GM12878 (cell line): Measurements from ENCODE around the gene PMEL. TPM values are rescaled to one million over a fixed set of nuclear protein-coding genes. Genes with fewer than 3 reads are reported as not detected.

Source experiments
- CHD2 ChIP-seq: IDR thresholded peaks from 2 replicates; pipeline ENCODE4 v1.6.1; 2011; ENCODE audit warnings: low read depth, low read length, improper control_type of control experiment, borderline replicate concordance
- CREB1 ChIP-seq: IDR thresholded peaks from 2 replicates; pipeline ENCODE4 v1.6.1; 2012; ENCODE audit warnings: low read depth, mild to moderate bottlenecking, inconsistent platforms
- GABPA ChIP-seq: IDR thresholded peaks from 2 replicates; pipeline ENCODE4 v1.6.1; 2014; ENCODE audit warnings: antibody characterized with exemption, low read depth, mild to moderate bottlenecking, inconsistent platforms
- HDGF ChIP-seq: fragments of 450-650 bp; IDR thresholded peaks from 2 replicates; pipeline ENCODE4 v1.6.1; 2016; ENCODE audit warnings: antibody characterized with exemption
- IKZF1 ChIP-seq: fragments of 450-650 bp; conservative IDR thresholded peaks from 2 replicates; pipeline ENCODE4 v1.6.1; 2017; ENCODE audit warnings: antibody characterized with exemption, mild to moderate bottlenecking
- IKZF2 ChIP-seq, 2 experiments: fragments of 450-650 bp; IDR thresholded peaks; 2 replicates each; pipeline ENCODE4 v1.6.1; 2017; ENCODE audit warnings: mild to moderate bottlenecking in 2 of 2, moderate library complexity in 2 of 2
- JUND ChIP-seq: IDR thresholded peaks from 2 replicates; pipeline ENCODE4 v1.6.1; 2012; ENCODE audit warnings: low read depth, mild to moderate bottlenecking, low read length, improper control_type of control experiment, moderate library complexity
- MAX ChIP-seq: IDR thresholded peaks from 2 replicates; pipeline ENCODE4 v1.6.1; 2012; ENCODE audit warnings: low read depth, low read length, improper control_type of control experiment
- MEF2B ChIP-seq: fragments of 450-650 bp; IDR thresholded peaks from 2 replicates; pipeline ENCODE4 v1.6.1; 2018; ENCODE audit warnings: mild to moderate bottlenecking, moderate library complexity; ENCODE audit not compliant: partially characterized antibody, poor library complexity, severe bottlenecking
- PBX3 ChIP-seq: IDR thresholded peaks from 2 replicates; pipeline ENCODE4 v1.6.1; 2011; ENCODE audit warnings: mild to moderate bottlenecking, low read depth, low read length, moderate library complexity; ENCODE audit not compliant: insufficient replicate concordance
- POU2F2 ChIP-seq: IDR thresholded peaks from 3 replicates; pipeline ENCODE4 v1.6.1; 2011; ENCODE audit warnings: low read depth, mild to moderate bottlenecking, low read length, borderline replicate concordance
- RELA ChIP-seq: fragments of 450-650 bp; IDR thresholded peaks from 2 replicates; pipeline ENCODE4 v1.8.0; 2014; ENCODE audit warnings: borderline replicate concordance; ENCODE audit not compliant: partially characterized antibody
- RFX5 ChIP-seq: IDR thresholded peaks from 2 replicates; pipeline ENCODE4 v1.6.1; 2011; ENCODE audit warnings: low read depth, low read length, improper control_type of control experiment
- SMAD1 ChIP-seq: fragments of 450-650 bp; IDR thresholded peaks from 2 replicates; pipeline ENCODE4 v1.6.1; 2018; ENCODE audit warnings: mild to moderate bottlenecking, low read depth; ENCODE audit not compliant: partially characterized antibody
- polyA plus RNA-seq, 11 experiments: library from polyadenylated mRNA; depleted of rRNA in 4 of 11; unstranded in 6 of 11; stranded (reverse) in 5 of 11; fragments of >200 nt; fragmentation: Nextera tagmentation in 4 of 11; fragmentation: Illumina TruSeq in 1 of 11; extraction: Ambion mirVana in 4 of 11; extraction: Trizol in 1 of 11; gene quantifications; 1 replicate in 1 of 11; 2 replicates in 10 of 11; pipeline versions ENCODE4 v1.2.1 to v1.2.3, GENCODE V29; 2011 to 2016; ENCODE audit warnings: inconsistent platforms in 2 of 11, missing spikeins in 2 of 11, low read depth in 1 of 11
- total RNA-seq, 4 experiments: library from RNA; depleted of rRNA in 3 of 4; stranded (reverse); fragments of >200 nt in 3 of 4; fragmentation: Illumina TruSeq in 1 of 4; extraction: Trizol in 1 of 4; gene quantifications; 2 replicates each; pipeline versions ENCODE4 v1.2.1 to v1.2.3, GENCODE V29; 2013 to 2021

PMEL gene
- total and polyA plus RNA-seq, 10 of the 15 experiments (the other 5 are each of a cell fraction or from before 2014, with no cell fraction given) = 0.32 to 1.6 (median 0.56) TPM

DNA sequence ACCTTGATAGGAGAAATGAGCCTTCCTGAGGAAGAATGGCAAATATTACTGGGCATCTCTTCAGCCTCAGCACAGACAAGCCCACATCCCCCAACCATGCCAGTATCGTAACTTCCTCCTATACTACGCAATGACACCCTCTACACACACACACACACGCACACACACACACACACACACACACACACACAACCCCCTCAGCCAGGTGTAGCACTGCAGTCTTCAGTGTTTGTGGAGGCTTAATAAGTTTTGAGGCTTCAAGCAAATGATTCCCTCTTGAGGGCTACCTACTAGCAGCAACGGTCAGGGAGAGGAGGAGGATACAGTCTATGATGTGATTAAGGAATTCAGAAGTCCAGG, 33.3 kb downstream of the PMEL start (continued):
- no peak for TF ChIP-seq PBX3
- peak; percentile 64 to 73 for TF ChIP-seq IKZF2 (IDR thresholded peaks at IDR 0.05)
- TF ChIP-seq POU2F2 = peak; percentile 43; the same call in 1 of the 3 replicates
- 0 out of 2 replicates have a peak, but pooled peaks have one; percentile 34 for TF ChIP-seq IKZF1
- peak; percentile 70 for TF ChIP-seq GABPA
- TF ChIP-seq JUND = no peak
- TF ChIP-seq RELA = no peak
- peak; percentile 90; the same call in 1 of the 2 replicates for TF ChIP-seq HDGF
- peak; percentile 88 for TF ChIP-seq CREB1
- TF ChIP-seq CHD2 = peak; percentile 49; the same call in 1 of the 2 replicates
- no peak for TF ChIP-seq RFX5
- no peak for TF ChIP-seq MAX
- peak; percentile 7 for TF ChIP-seq MEF2B
- peak; percentile 27 for TF ChIP-seq SMAD1
